Mesothelial cell of epicardium (in vitro differentiated cells): ENCODE measurements around the gene ENOPH1. TPM values are rescaled to one million over a fixed set of nuclear protein-coding genes. Genes with fewer than 3 reads are reported as not detected.
"Not testable (repeated sequence)": the region's sequence is repeated elsewhere in the genome, so short reads cannot be mapped to it uniquely, and the experiment has no call there.

Experiments
- DNase-seq, 2 experiments: peaks; one replicate each; pipeline ENCODE4 v3.0.0; 2021; ENCODE audit warnings: low spot score in 2 of 2; ENCODE audit not compliant: unreplicated experiment in 2 of 2
- H3K27ac Mint-ChIP-seq: 2 replicates; pipeline ENCODE4 v1.8.0; 2021; ENCODE audit warnings: mixed read lengths
- H3K27me3 Mint-ChIP-seq: 2 replicates; pipeline ENCODE4 v1.8.0; 2021; ENCODE audit warnings: low read depth, mixed read lengths
- H3K36me3 Mint-ChIP-seq: 2 replicates; pipeline ENCODE4 v1.8.0; 2021; ENCODE audit warnings: mixed read lengths
- H3K4me1 Mint-ChIP-seq: 2 replicates; pipeline ENCODE4 v1.8.0; 2021; ENCODE audit warnings: mixed read lengths
- H3K4me3 Mint-ChIP-seq: 2 replicates; pipeline ENCODE4 v1.8.0; 2021; ENCODE audit warnings: mild to moderate bottlenecking, moderate library complexity, mixed read lengths
- H3K9me3 Mint-ChIP-seq: 2 replicates; pipeline ENCODE4 v1.8.0; 2021; ENCODE audit warnings: mixed read lengths
- total RNA-seq: library from RNA; stranded (reverse); gene quantifications from 3 replicates; pipeline ENCODE4 v1.2.1, GENCODE V29; 2021
- TF ChIP-seq, protein P1 (sequence below): fragments of 200-600 bp; sonication (generic); IDR thresholded peaks from one replicate; pipeline ENCODE4 v1.5.0; 2021; ENCODE audit warnings: antibody characterized with exemption; ENCODE audit not compliant: unreplicated experiment

Gene ENOPH1
- total RNA-seq, 1 donor from 2014 or later, result 27.5 TPM

DNA sequence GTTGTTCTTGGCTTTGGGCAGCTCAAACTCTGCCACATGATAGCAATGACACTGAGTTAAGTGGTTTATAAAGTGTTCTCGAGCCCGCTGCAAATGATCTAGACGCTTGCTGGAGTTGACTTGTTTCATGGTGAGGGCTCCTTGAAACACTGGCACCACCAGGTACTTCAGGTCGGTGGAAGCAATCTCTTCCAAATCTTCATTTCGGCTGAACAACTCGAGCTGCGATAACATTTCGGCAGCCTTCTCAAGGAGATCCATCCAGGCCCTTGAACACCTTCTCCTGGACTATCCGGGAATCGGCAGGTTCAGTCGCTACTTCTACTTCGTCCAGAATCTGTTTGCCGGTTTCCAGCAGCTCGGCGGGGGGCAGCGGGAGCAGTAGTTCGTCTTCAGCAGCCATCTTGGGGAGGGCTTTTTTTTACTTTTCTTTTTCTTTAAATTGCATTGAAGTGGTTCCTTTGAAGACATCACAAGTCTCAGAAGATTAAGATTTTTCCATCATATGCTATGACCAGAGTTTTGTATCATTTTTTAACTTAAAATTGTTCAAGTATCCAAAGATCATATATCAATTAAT is 28.1 kb upstream of the ENOPH1 start:
- Mint-ChIP-seq H3K36me3 (no peaks in the 10 kb centered on the region), H3K4me3 (no peak overlapping the region), H3K9me3 (no peaks in the 10 kb centered on the region), H3K27ac (no peak overlapping the region), H3K4me1 (no peaks in the 10 kb centered on the region), H3K27me3 (peaks cover 2% of the 10 kb centered on the region)
- no peak for DNase-seq
- TF ChIP-seq, protein P1, sequence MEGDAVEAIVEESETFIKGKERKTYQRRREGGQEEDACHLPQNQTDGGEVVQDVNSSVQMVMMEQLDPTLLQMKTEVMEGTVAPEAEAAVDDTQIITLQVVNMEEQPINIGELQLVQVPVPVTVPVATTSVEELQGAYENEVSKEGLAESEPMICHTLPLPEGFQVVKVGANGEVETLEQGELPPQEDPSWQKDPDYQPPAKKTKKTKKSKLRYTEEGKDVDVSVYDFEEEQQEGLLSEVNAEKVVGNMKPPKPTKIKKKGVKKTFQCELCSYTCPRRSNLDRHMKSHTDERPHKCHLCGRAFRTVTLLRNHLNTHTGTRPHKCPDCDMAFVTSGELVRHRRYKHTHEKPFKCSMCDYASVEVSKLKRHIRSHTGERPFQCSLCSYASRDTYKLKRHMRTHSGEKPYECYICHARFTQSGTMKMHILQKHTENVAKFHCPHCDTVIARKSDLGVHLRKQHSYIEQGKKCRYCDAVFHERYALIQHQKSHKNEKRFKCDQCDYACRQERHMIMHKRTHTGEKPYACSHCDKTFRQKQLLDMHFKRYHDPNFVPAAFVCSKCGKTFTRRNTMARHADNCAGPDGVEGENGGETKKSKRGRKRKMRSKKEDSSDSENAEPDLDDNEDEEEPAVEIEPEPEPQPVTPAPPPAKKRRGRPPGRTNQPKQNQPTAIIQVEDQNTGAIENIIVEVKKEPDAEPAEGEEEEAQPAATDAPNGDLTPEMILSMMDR, result no peak

DNA sequence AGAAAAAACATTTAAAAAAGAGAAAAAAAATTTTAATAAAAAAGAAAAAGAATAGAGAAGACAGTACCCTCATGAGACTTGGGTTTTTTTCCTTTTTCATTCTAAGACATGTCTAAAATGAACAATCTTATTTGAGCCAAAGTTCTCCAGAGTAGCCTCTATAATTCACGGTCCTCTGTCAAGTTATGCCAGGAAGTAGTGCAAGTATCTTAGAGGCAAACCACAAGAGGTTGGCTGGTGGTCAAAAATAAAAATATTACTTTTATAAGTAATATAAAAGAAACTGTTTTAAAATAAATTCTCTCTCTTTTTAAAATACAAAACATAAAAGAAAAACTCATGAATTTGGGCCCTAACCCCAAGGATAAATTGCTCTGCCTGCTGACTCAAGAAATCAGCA is 26.7 kb upstream of the ENOPH1 start:
- Mint-ChIP-seq H3K27me3 (peaks cover 2% of the 10 kb centered on the region), H3K4me1 (no peaks in the 10 kb centered on the region), H3K9me3 (no peaks in the 10 kb centered on the region)

DNA sequence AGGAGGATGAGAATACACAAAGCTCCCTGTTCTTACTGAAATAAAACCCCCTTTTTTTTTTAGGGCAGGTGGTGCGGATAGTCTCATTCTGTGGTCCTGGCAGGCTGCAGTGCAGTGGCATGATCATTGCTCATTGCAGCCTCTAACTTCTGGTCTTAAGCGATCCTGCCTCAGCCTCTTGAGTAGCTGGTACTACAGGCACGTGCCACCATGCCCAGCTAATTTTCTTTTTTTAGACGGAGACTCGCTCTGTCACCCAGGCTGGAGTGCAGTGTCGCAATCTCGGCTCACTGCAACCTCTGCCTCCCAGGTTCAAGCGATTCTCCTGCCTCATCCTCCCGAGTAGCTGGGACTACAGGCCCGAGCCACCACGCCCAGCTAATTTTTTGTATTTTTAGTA is 15.3 kb upstream of the ENOPH1 start:
- Mint-ChIP-seq H3K27me3 (peaks cover 16% of the 10 kb centered on the region), H3K9me3 (peaks cover 10% of the 10 kb centered on the region)
- not testable (repeated sequence) for H3K4me1 Mint-ChIP-seq, DNase-seq, H3K36me3 Mint-ChIP-seq, H3K27ac Mint-ChIP-seq, H3K4me3 Mint-ChIP-seq

More for the DNA sequence above, 26.7 kb upstream of the ENOPH1 start:
- DNase-seq, result no peak
- no peak overlapping the region for H3K4me3 Mint-ChIP-seq
- no peaks in the 10 kb centered on the region for H3K36me3 Mint-ChIP-seq
- TF ChIP-seq, protein P1, result no peak
- no peak overlapping the region for H3K27ac Mint-ChIP-seq

DNA sequence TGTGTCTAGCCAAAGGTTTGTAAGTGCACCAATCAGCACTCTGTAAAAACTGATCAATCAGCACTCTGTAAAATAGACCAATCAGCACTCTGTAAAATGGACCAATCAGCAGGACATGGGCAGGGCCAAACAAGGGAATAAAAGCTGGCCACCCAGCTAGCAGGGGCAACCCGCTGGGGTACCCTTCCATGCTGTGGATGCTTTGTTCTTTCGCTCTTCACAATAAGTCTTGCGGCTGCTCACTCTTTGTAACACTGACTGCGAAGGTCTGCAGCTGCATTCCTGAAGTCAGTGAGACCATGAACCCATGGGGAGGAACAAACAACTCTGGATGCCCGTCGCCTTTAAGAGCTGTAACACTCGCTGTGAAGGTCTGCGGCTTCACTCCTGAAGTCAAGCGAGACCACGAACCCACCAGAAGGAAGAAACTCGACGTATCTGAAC is 14.4 kb upstream of the ENOPH1 start:
- no peak for DNase-seq
- no peak overlapping the region for H3K4me3 Mint-ChIP-seq
- TF ChIP-seq, protein P1, result no peak
- no peaks in the 10 kb centered on the region for H3K36me3 Mint-ChIP-seq
- H3K4me1 Mint-ChIP-seq, result no peaks in the 10 kb centered on the region
- H3K27ac Mint-ChIP-seq, result no peak overlapping the region
- H3K9me3 Mint-ChIP-seq, result peaks cover 10% of the 10 kb centered on the region
- peaks cover 16% of the 10 kb centered on the region for H3K27me3 Mint-ChIP-seq

DNA sequence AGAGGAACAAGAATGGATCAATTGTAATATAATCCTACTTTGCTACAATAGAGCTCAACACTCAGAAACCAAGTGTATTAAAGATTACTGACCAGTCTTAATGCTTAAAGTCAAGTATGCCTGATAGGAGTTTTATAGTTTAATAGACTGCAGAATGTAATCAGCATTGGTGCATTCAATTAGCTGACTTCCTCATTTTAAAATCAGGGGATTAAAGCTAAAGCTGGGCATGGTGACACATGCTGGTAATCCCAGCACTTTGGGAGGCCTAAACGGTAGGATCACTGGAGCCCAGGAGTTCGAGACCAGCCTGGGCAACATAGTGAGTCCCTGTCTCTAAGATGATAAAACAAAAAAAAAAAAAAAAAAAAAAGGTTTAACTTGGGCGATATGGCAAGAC is 10.9 kb upstream of the ENOPH1 start:
- TF ChIP-seq, protein P1, result no peak
- Mint-ChIP-seq H3K4me3 (no peak overlapping the region), H3K9me3 (no peaks in the 10 kb centered on the region), H3K27me3 (peaks cover 16% of the 10 kb centered on the region), H3K27ac (no peak overlapping the region), H3K4me1 (no peaks in the 10 kb centered on the region), H3K36me3 (peaks cover 14% of the 10 kb centered on the region)
- no peak for DNase-seq

DNA sequence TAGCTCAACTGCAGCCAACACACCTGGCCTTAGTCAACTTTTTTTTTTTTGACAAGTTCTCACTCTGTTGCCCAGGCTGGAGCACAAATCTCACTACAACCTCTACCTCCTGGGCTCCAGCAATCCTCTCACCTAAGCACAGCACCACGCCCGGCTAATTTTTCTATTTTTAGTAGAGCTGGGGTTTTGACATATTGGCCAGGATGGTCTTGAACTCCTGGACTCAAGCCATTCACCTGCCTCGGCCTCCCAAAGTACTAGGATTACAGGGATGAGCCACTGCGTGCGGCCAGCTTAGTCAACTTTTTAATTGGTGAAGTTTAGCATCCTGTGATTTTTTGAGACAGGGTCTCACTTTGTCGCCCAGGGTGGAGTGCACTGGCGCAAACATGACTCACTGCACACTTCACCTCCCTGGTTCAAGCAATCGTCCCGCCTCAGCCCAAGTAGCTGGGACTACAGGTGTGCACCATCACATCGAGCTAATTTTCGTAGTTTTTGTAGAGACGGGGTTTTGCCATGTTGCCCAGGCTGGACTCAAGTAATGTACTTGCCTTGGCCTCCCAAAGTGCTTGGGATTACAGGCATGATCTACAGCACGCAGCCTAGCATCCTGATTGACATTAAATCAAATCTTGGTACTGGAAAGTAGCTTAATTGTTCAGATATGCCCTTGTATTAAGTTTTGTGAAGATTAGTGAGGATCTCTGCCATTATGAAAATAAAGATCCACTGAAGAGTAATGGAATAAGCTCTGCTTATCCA is 8.4 kb upstream of the ENOPH1 start:
- no peak for DNase-seq
- Mint-ChIP-seq H3K4me3 (no peak overlapping the region), H3K27ac (no peak overlapping the region), H3K36me3 (peaks cover 38% of the 10 kb centered on the region), H3K27me3 (peaks cover 6% of the 10 kb centered on the region), H3K4me1 (peaks cover 17% of the 10 kb centered on the region), H3K9me3 (no peaks in the 10 kb centered on the region)
- TF ChIP-seq, protein P1, result no peak
